Stimulated activated CD4-positive, alpha-beta T cell treated with anti-CD3 and anti-CD28 coated beads, Interleukin-1b, Interleukin-23, amount 100 ng/mL, for 48 hours (primary cell): ENCODE results near the gene MRPL39.

Source experiments
- DNase-seq: peaks from one replicate; pipeline ENCODE4 v3.0.0-alpha.2; 2020

Gene MRPL39

DNA sequence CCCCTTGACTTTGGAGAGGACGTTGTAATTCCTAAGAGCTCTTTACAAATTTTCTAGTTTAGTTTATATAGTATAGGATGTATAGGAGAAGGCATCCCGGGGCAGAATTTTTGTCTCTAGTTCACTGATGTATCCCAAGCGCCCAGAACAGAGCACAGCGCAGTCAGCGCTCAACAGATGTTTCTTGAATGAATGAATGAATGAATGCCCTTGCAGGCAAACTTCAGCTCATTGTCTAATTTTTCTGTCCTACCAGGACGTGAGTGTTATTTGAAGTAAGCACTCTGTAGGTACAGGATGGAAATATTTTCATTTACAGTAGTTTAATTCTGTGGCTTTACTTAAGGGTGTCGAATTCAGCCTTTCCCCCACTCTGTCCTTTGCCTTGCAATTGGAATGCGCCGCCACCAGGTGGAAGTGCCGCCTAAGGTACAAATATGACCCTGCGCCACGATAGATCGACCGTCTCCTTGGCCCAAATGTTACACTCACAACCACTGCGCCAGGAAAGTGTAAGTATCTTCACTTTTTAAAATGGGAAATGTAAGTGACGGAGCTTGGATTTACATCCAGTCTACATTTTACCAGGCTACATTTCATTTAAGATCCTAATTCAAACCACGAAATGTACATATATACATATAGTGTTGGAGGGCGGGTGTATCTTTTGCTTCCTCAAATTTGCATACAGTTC is 910 bp upstream of the MRPL39 start:
- DNase-seq: peak; percentile 80

DNA sequence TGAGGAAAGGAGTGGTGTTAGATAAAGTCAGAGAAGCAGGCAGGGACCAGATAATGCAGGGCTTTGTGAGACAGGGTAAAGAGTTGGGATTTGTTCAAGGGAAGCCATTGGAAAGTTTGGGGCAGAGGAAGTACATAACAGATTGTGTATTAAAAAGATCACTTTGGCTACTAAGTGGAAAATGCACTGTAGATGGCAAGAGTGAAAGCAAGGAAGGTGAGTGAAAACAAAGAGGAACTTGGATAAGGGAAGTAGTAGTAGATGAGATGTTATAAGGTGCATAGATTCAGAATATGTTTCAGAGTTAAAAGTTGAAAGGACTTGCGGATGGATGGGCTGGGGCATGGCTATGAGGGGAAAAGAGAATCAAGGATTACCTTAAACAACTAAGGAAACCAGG is 17.4 kb downstream of the MRPL39 start:
- no peak for DNase-seq

DNA sequence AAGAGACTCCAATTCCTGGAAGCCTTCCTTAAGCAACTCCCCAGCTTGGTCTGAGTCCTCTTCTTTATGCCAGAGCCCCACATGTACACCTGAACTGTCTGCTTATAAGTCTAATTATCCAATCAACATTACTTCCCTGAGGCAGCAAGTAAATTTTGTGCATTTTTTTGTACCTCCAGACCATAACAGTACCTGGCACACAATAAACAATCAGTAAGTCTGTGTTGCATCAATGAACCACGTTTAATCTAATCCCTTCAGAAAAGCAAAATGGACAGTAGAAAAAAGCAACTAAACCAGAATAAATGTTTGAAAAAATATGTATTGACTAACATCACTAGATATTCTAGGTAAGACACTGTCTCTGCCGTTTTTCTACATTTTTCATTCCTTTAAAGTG is 20.5 kb downstream of the MRPL39 start:
- DNase-seq: no peak

DNA sequence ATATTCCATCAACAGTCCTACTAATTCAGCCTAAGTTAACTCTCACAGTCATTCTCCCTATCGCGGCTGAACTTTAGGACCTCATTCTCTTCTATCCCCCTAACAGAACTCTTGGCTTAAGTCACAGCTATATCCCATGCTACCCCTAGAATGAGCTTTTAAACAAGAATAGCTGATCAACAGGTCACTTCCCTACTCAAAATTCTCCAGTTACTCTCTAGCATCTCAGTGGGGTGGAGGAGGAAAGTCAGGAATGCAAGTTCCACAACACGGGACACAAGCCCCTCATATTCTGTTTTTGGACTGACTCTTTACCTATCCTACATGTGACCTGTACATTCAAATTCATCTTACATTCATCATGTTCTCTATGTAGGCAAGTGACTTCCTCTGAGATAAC is 21.0 kb downstream of the MRPL39 start:
- no peak for DNase-seq

DNA sequence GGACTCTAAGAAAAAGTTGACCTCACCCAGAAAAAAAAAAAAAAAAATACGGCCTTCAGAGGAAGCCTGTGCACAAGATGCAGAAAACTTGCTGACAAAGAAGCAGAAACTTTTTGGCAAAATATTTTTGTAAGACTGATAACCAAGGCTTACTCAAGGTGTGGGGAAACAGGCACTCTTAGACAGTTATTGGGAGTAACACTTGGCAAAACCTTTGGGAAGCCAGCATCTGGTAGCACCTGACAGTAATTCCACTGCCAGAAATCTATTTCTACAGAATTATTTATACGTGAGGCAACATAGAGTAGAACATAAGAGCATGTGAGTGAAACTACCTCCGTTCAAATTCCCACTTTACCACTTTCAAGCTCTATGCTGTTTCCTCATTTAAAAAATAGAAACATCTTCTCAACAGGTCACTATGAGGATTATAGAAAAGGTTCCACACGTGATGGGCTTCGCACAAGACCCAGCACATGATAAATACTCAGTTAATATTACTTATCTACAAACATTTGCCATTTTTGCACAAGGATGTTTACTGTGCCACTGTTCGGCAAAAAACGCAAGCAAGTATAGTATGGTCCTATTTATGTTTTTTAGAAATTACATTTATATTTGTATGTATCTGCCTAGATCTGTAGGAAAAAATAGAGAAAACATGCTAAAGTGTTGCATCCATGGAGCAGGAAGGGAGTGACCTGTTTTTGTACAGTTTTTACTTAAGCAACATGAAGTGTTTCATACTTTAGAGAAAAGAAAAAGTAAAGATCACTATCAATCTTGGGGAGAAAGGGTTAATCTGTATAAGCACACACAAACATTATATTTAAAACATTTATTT is 22.2 kb downstream of the MRPL39 start:
- no peak for DNase-seq

DNA sequence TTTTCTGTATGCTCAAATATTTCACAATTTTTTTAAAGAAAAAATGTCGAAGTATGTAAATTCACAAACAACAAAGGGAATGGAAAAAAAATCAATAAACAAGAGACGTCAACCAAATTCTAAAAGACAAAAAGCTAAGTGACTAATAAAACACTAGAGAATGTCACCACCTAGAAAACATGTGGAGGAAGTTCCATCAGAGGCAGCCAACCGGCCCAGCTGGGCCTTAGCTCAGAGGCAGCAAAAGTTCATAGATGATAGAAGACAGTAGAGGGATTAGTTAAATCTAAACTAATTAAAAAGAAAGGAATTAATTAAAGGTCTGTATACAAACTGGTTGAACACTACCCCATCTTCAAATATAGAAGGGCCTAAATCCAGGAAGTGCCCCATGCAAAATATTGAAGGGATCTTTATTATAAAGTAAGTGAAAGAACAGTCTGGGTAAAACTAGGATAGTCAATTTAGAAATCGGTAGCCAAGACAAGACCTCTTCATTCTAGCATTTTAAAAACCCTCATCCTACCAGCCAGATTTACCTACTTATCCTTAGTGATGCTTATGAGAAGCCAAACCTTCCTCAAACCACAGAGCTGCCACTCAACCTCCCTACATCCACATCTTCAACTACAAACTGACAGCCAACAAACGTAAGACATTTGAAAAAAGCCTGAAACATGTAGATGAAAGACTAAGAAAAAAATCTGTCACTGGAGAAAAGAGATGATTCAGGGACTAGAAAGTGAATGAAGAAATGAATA is 23.7 kb downstream of the MRPL39 start:
- no peak for DNase-seq

DNA sequence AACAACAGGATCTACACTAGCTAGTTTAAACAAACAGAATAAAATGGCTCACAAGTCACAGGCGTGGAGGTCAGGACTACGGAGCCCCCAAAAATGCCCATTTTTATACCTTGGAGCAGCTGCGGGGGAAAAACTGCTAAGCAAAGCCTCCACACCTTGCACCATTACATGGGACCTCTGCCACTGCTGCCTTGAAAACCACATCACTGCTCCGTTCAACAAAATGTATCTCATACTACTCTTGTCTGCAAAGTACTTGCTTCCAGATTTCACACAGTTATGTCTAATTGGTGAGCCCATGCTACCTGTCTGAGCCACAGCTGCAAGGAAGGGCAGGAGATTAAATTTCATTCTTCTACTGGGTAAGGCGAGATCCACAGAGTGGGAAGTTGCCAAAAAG is 24.4 kb downstream of the MRPL39 start:
- no peak for DNase-seq

DNA sequence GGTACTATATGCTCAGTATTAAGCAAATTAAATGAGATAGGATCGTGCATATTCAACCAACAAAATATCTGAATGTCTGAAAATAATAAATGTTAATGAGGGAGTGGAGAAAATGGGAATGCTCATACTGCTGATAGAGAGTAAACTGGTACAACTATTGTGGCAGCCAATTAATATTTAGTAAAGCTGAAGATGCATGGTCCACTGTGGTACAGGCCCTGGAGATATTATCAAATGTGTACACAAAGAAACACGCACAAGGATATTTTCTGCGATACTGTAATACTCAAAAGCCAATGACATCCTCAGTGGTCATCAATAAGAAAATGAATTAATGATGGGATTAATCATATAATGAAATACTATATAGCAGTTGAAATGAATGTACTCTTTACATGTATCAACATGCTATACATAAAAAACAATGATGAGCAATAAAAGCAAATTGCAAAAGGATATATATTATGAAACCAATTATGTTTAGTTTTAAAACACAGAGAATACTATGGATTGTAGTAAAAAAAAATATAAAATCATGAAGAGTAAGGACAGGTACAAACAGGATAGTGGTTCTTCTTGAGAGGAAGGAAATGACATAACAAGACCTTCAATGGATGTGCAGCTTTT is 25.0 kb downstream of the MRPL39 start:
- DNase-seq: no peak

DNA sequence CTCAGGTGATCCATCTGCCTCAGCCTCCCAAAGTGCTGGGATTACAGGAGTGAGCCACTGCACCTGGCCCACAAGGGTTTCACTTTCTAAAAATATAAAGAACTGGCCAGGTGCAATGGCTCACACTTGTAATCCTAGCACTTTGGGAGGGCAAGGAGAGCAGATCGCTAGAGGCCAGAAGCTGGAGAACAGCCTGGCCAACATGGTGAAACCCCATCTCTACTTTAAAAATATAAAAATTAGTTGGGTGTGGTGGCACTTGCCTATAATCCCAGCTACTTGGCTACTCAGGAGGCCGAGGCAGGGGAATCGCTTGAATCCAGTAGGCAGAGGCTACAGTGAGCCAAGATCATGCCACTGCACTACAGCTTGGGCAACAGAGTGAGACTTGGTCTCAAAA is 25.7 kb downstream of the MRPL39 start:
- DNase-seq: no peak

DNA sequence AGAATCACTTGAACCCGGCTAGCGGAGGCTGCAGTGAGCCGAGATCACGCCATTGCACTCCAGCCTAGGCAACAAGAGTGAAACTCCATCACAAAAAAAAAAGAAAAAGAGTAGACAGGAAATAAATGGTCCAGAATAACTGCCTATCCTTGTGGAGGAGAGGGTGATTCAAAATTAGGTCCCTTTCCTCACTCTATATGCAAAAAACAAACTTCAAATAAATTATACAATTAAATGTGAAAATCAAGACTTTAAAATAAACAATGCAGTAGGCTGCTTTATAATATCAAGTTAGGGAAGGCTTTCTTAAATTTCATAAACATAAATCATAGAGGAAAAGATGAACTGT is 26.4 kb downstream of the MRPL39 start:
- DNase-seq: no peak

DNA sequence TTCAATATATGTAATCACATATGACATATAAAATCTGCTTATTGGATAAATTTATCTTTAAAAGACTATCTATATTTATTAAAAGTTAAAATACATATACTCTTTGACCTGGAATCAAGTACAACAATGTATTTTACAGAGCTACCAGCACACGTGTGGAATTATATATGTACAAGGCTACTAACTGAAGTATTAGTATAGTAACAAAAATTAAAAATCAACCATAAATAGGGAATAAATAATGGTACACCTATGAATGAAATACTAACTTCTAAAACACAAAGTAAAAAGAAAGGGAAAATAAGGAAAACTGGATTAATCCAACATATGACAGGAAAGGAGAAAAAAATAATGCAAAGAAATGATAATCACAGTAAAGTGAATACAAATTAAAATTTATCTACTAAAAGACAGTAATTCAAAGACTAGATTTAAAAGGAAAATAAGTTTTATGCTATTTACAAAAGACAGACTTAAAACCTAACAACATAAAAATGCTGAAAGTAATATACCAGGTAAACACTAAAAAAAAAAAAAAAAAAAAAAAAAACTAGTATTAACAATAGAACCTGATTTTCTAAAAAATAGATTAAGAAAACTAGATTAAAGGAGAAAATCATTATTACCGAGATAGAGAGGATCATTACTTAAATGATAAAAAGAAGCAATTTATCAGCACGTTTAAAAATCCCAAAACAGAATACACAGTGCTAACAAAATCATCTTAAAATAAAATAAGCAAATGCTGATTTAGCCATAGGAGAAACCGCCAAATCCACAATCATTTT is 27.9 kb downstream of the MRPL39 start:
- no peak for DNase-seq

DNA sequence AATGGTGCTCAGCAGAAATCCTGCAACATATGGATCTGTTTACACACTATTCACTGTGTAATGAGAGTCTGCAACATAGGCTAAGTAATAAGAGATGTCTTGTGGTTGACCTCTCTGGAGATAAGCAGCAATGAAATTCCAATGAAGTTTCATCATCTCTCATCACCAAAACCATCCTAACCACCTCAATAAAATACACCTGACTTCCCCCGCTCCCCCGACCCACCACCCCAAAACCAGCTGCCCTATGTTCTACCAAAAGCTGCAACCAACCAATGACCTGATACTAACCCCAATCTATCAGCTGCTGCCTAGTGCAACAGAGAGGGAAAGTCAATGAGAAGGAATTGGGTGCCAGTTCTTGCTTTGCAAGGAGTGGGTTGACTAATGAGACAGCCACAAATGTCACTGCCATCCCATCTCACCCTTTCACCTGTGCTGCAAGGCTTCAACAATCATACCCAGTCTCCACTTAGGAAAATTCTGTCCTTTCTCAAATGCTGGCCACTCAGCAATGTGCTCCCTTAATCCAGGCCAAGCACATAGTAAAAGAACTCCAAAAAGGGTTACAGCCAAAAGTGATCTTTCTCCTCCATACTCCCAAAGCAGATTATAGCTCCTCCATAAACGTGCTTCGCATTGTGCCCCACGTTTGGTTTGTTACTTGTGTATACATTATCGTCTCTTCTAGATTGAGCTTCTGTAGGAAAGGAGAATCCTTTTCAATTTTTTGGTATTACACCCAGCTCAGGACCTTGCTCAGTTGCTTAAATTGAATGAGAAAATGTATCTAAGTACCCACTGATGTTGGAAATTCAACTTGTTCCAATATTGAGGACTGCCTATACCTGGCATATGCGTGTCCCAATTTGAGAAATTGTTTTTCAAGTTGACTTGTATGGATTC is 29.0 kb downstream of the MRPL39 start:
- DNase-seq: peak; percentile 78

DNA sequence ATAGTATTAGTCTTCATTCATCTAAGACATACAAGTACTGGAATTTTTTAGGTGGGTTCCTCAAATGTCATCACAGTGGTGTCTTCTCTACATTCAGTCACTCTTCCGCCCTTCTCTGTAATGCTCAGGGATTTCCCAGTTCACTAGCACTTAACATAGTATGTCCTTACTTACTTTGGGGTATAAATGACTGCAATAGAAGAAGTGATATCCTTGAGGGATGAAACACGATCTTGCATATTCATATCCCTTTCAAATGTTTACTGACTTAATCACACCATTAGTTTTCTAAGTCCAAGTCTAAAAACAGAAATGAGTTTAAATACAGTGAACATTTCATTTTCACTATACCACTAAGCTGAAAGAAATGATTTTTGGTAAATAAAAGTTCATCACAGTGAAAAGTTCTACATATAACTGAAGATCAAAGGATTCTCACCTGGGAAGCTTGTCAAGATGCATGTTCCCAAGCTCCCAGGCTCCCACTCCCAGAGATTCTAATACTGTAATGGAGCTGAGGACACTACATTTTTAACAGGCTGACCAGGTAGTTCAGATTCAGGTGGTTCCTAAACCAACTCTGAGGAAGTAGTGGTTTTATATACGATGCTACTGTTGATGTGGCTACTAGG is 29.7 kb downstream of the MRPL39 start:
- no peak for DNase-seq

DNA sequence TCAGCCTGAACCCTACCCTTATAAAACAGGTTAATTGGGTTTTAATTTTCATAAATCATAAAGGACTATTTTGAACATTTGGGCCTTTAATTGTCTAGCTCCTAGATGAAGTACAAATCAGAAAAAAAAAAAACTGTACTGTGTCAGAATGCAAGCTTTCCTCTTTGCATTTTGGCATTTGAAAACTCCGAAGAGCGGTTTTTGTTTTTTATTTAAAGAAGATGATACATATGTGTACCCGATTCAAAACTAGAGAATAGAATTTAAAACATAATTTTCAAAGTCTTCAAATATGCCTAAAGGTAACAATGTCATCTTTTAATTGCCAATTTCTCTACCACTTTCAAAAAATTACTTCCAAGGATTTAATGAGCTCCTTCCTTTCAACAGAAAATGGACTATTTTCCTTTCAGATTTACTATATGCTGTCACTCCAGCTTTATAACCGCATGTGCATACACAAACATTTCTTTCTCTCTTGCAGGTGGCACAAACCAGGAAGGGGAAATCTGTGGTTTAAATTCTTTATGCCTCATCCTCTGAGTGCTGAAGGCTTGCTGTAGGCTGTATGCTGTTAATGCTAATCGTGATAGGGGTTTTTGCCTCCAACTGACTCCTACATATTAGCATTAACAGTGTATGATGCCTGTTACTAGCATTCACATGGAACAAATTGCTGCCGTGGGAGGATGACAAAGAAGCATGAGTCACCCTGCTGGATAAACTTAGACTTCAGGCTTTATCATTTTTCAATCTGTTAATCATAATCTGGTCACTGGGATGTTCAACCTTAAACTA is 33.7 kb downstream of the MRPL39 start:
- DNase-seq: peak; percentile 81

DNA sequence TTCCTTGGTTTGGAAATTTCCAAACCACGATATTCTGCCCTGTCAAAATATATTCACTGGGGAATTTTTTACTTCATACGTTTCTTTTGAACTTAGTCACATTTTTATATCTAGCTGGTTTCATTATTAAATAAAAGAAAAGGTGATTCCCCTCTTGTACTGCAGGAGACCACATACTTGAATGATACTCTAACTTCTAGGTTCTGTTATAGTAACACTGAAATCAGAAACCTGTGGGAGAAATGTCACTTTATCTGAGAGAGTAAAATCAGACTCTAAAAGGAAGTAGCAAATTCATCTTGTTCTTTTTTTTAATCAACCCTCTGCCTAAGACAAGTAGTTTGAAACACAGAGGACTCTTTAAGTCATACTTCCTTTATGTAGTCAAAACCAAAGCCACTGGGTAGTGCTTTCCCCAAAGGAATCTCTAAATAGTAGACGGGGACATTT is 34.4 kb downstream of the MRPL39 start:
- DNase-seq: no peak

DNA sequence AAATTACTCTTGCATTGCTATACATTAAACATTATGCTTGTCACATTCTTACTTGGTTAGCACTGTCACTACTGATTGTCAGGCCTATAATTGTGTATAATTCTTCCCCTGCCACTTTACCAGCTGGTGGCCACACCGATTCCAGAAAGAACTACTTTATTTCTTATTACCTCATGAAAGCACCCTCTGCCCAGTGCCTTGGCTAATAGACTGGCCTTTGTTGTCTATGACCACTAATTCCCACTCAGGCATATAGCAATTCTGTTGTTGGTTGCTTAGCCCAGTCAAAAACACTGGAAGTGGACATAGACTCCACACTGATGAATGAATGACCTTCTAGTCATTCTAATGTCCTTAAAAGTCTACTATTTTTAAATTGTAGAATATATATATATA is 35.6 kb downstream of the MRPL39 start:
- DNase-seq: no peak

DNA sequence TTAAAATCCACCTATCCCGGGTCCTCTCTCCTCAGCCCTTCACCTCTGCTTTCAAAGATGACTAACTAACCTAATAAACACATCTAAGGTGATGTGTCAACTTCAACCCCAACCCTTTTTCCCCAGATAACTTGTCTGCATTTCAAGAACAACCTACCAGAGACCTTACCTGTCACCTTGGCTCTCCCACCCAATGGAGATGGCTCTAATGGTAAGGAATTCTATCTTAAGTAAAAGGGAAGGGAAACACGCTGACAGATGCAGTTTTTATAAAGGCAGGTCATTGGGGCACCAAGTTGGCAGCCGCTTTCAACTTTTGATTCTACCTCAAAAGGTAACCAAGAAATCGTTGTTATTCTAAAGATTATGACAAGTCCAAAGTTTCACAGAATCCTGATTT is 37.6 kb downstream of the MRPL39 start:
- DNase-seq: no peak

DNA sequence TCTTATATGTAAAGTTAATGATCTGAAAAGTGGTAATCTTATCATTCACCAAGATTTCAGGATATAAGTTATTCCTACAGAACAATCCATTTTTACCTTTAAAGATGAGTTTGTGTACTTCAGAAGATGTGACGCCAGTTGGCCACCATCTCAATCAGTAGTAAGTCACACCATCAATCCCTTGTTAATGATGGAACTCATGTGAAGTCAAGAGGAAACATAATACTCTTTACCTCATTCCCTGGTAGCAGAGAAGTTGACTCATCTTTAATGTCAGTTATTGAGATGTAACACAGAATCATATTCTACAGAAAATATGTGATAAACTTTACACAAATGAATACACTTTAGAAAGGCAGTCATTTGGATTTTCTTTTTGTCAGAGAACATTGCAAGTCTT is 38.2 kb downstream of the MRPL39 start:
- DNase-seq: no peak

DNA sequence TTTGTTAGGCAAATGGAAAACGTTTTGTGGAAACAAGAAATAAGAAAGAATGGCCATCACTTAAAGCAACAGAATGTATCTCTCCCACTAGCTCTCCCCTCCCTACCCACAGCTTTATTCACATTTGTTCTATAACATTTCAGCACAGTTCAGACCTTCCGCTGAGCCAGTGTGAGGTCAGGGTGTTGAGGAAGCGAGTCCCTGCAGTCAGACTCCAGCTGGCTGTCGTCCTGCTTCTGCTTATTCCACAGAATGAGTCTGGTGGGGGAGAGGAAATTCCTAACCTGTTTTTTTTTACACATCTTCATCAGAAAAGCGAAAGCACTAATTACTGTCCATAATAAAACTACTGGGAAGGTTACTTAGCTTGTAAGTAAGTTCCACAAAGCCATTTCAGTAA is 39.0 kb downstream of the MRPL39 start:
- DNase-seq: peak; percentile 34

DNA sequence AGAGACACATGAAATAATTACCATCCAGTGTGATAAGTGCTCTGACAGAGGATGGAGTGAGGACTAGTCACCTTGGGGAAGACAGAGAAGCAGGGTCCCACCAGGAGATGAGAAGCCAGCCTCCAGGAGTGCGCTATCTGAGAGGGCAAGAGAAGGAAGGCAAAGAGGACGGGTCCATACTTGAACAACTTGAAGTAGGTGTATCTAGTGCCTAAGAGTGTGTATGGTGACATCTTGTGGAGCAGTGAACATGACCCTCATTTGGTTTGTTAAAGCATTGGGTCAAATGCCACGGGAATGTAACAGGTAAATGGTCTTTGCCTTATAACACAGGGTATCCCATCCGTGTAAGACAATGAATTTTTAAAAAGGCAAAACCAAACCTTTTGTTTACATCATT is 39.8 kb downstream of the MRPL39 start:
- DNase-seq: no peak
